Frontal cortex (tissue), 4 donors: Measurements from ENCODE around the gene CLDN20. TPM values are rescaled to one million over a fixed set of nuclear protein-coding genes. Genes with fewer than 3 reads are reported as not detected.
A peak's percentile ranks its signal among the peaks of the same experiment; 100 is the strongest.

Source experiments
- DNase-seq, 2 donors: peaks; one replicate each; pipeline ENCODE4 v3.0.0; 2012; ENCODE audit warnings: low spot score in 2 of 2
- FAIRE-seq: peaks from 2 replicates; lab custom pipeline; 2012; peaks lifted over from hg19 to GRCh38; lab: Jason Lieb, UNC
- total RNA-seq: library from RNA; depleted of rRNA; stranded (reverse); fragments of >200 nt; gene quantifications from one replicate; pipeline ENCODE4 v1.2.3, GENCODE V29; 2014
- donor health status: control.
- donor health status: control.
- donor health status: control.

CLDN20 gene
- total RNA-seq, 1 donor from 2014 or later, result not detected

- FAIRE-seq, result no peak
- no peak for DNase-seq
Measured at GRCh38 chr6:155241966-155242365, 21.8 kb upstream of the CLDN20 start.

GRCh38 chr6:155244434-155244833 lies 19.4 kb upstream of the CLDN20 start:
- FAIRE-seq, result no peak
- no peak for DNase-seq

- DNase-seq (no peak), FAIRE-seq (no peak)
Measured at GRCh38 chr6:155245193-155245592, 18.6 kb upstream of the CLDN20 start.

- no peak for DNase-seq
- FAIRE-seq, result no peak
Measured at GRCh38 chr6:155245831-155246230, 18.0 kb upstream of the CLDN20 start.

GRCh38 chr6:155246825-155247224 lies 17.0 kb upstream of the CLDN20 start:
- DNase-seq (no peak), FAIRE-seq (no peak)

GRCh38 chr6:155247618-155248007 lies 16.2 kb upstream of the CLDN20 start:
- FAIRE-seq, result no peak
- no peak for DNase-seq

- DNase-seq (peak; percentile 66 to 78), FAIRE-seq (no peak)
Measured at GRCh38 chr6:155248008-155249001, 15.5 kb upstream of the CLDN20 start.

GRCh38 chr6:155250701-155251381 lies 13.0 kb upstream of the CLDN20 start:
- FAIRE-seq, result no peak

GRCh38 chr6:155252581-155252980 lies 11.2 kb upstream of the CLDN20 start:
- no peak for DNase-seq

More at GRCh38 chr6:155250701-155251381, 13.0 kb upstream of the CLDN20 start:
- DNase-seq, result no peak

GRCh38 chr6:155253337-155253736 lies 10.5 kb upstream of the CLDN20 start:
- no peak for FAIRE-seq

More at GRCh38 chr6:155252581-155252980, 11.2 kb upstream of the CLDN20 start:
- FAIRE-seq, result no peak

GRCh38 chr6:155254139-155254538 lies 9.7 kb upstream of the CLDN20 start:
- FAIRE-seq, result no peak
- DNase-seq, result no peak

More at GRCh38 chr6:155253337-155253736, 10.5 kb upstream of the CLDN20 start:
- DNase-seq, result no peak

GRCh38 chr6:155256122-155256795 lies 7.6 kb upstream of the CLDN20 start:
- FAIRE-seq (no peak), DNase-seq (no peak)

- no peak for FAIRE-seq
Measured at GRCh38 chr6:155257796-155258195, 6.0 kb upstream of the CLDN20 start.

GRCh38 chr6:155259204-155259603 lies 4.6 kb upstream of the CLDN20 start:
- FAIRE-seq (no peak), DNase-seq (no peak)

More at GRCh38 chr6:155257796-155258195, 6.0 kb upstream of the CLDN20 start:
- no peak for DNase-seq

- DNase-seq (no peak), FAIRE-seq (no peak)
Measured at GRCh38 chr6:155259897-155260296, 3.9 kb upstream of the CLDN20 start.

- FAIRE-seq (no peak), DNase-seq (no peak)
Measured at GRCh38 chr6:155260686-155261085, 3.1 kb upstream of the CLDN20 start.

- FAIRE-seq, result no peak
- no peak for DNase-seq
Measured at GRCh38 chr6:155261111-155261900, 2.5 kb upstream of the CLDN20 start.

GRCh38 chr6:155262655-155263054 lies 1.2 kb upstream of the CLDN20 start:
- FAIRE-seq (no peak), DNase-seq (no peak)

GRCh38 chr6:155264693-155265320 lies 994 bp downstream of the CLDN20 start:
- DNase-seq (no peak), FAIRE-seq (no peak)
